HUES48 (cell line): ENCODE data around the gene UGT2B7.
"Not testable (repeated sequence)": the region's sequence is repeated elsewhere in the genome, so short reads cannot be mapped to it uniquely, and the experiment has no call there.

Source experiments
- H3K27ac ChIP-seq: one replicate; pipeline ENCODE4 v1.7.0; 2013; ENCODE audit warnings: low read depth, low read length, inconsistent platforms
- H3K27me3 ChIP-seq: 2 replicates; pipeline ENCODE4 v1.6.1; 2013; ENCODE audit warnings: mild to moderate bottlenecking, low read length; ENCODE audit not compliant: control insufficient read depth, insufficient read depth
- H3K36me3 ChIP-seq: 2 replicates; pipeline ENCODE4 v1.6.1; 2013; ENCODE audit warnings: low read length; ENCODE audit not compliant: control insufficient read depth, insufficient read depth
- H3K4me1 ChIP-seq: 2 replicates; pipeline ENCODE4 v1.6.1; 2013; ENCODE audit warnings: mild to moderate bottlenecking, low read length; ENCODE audit not compliant: control insufficient read depth, insufficient read depth
- H3K4me3 ChIP-seq: 2 replicates; pipeline ENCODE4 v1.5.1; 2013; ENCODE audit warnings: mild to moderate bottlenecking, low read depth, low read length
- H3K9ac ChIP-seq: 2 replicates; pipeline ENCODE4 v1.6.1; 2013; ENCODE audit warnings: mild to moderate bottlenecking, low read depth, low read length, moderate library complexity
- H3K9me3 ChIP-seq: 2 replicates; pipeline ENCODE4 v1.6.1; 2013; ENCODE audit warnings: low read length; ENCODE audit not compliant: control insufficient read depth, insufficient read depth

Gene UGT2B7

GRCh38 chr4:69096111-69096656 lies at the start of gene UGT2B7:
TSS of gene UGT2B7 (plus strand) at chr4:69096474. CDS start at chr4:69096521, 47 bp downstream.
- Histone ChIP-seq H3K27me3 (no peaks in the 10 kb centered on the region), H3K4me1 (0 out of 2 replicates have a peak, but pooled peaks cover 3% of the 10 kb centered on the region), H3K9ac (no peak within 1 kb of the TSS), H3K27ac (no peak within 1 kb of the TSS), H3K4me3 (no peak within 1 kb of the TSS), H3K9me3 (no peaks in the 10 kb centered on the region), H3K36me3 (no peaks in the 10 kb centered on the region)

- H3K4me3 ChIP-seq: no peak overlapping the region
- no peaks in the 10 kb centered on the region for H3K9me3 ChIP-seq
- H3K36me3 ChIP-seq: no peaks in the 10 kb centered on the region
- no peaks in the 10 kb centered on the region for H3K27me3 ChIP-seq
- no peak overlapping the region for H3K9ac ChIP-seq
- no peak overlapping the region for H3K27ac ChIP-seq
- no peaks in the 10 kb centered on the region; the same call in 1 of the 2 replicates for H3K4me1 ChIP-seq
These were observed 46.4 kb upstream of the UGT2B7 start for GRCh38 chr4:69049860-69050259.

GRCh38 chr4:69050853-69051575 lies 45.3 kb upstream of the UGT2B7 start:
- not testable (repeated sequence) for H3K36me3 ChIP-seq, H3K27ac ChIP-seq, H3K9ac ChIP-seq, H3K4me3 ChIP-seq, H3K27me3 ChIP-seq, H3K9me3 ChIP-seq, H3K4me1 ChIP-seq

- H3K4me3 ChIP-seq: no peak overlapping the region
- H3K9me3 ChIP-seq: no peaks in the 10 kb centered on the region
- H3K27me3 ChIP-seq: no peaks in the 10 kb centered on the region
- no peaks in the 10 kb centered on the region; the same call in 1 of the 2 replicates for H3K4me1 ChIP-seq
- no peaks in the 10 kb centered on the region for H3K36me3 ChIP-seq
- H3K27ac ChIP-seq: no peak overlapping the region
- no peak overlapping the region for H3K9ac ChIP-seq
These were observed 44.7 kb upstream of the UGT2B7 start for GRCh38 chr4:69051576-69051943.

- not testable (repeated sequence) for H3K36me3 ChIP-seq, H3K27ac ChIP-seq, H3K9ac ChIP-seq, H3K9me3 ChIP-seq, H3K27me3 ChIP-seq, H3K4me3 ChIP-seq
- peaks cover 16% of the 10 kb centered on the region for H3K4me1 ChIP-seq
These were observed 42.9 kb upstream of the UGT2B7 start for GRCh38 chr4:69053309-69053885.

GRCh38 chr4:69054033-69054432 lies 42.2 kb upstream of the UGT2B7 start:
- H3K27ac ChIP-seq, H3K9ac ChIP-seq, H3K4me3 ChIP-seq, H3K36me3 ChIP-seq, H3K9me3 ChIP-seq, H3K27me3 ChIP-seq: not testable (repeated sequence)
- peaks cover 23% of the 10 kb centered on the region for H3K4me1 ChIP-seq

- Histone ChIP-seq H3K27ac (no peak overlapping the region), H3K4me1 (peaks cover 23% of the 10 kb centered on the region), H3K4me3 (no peak overlapping the region), H3K36me3 (no peaks in the 10 kb centered on the region), H3K9me3 (no peaks in the 10 kb centered on the region), H3K27me3 (no peaks in the 10 kb centered on the region), H3K9ac (no peak overlapping the region)
These were observed 41.6 kb upstream of the UGT2B7 start for GRCh38 chr4:69054578-69055200.

GRCh38 chr4:69056150-69056549 lies 40.1 kb upstream of the UGT2B7 start:
- Histone ChIP-seq H3K36me3 (no peaks in the 10 kb centered on the region), H3K9ac (no peak overlapping the region), H3K9me3 (no peaks in the 10 kb centered on the region), H3K4me1 (peaks cover 23% of the 10 kb centered on the region), H3K27ac (no peak overlapping the region), H3K27me3 (no peaks in the 10 kb centered on the region), H3K4me3 (no peak overlapping the region)

GRCh38 chr4:69056921-69057550 lies 39.2 kb upstream of the UGT2B7 start:
- H3K9me3 ChIP-seq: no peaks in the 10 kb centered on the region
- peaks cover 23% of the 10 kb centered on the region for H3K4me1 ChIP-seq
- no peaks in the 10 kb centered on the region for H3K27me3 ChIP-seq
- H3K9ac ChIP-seq: peak overlapping the region; percentile 26; the same call in 1 of the 2 replicates
- no peaks in the 10 kb centered on the region for H3K36me3 ChIP-seq
- H3K4me3 ChIP-seq: peak overlapping the region; percentile 22
- H3K27ac ChIP-seq: peak overlapping the region; percentile 88

GRCh38 chr4:69057620-69058409 lies 38.5 kb upstream of the UGT2B7 start:
- H3K9ac ChIP-seq: no peak overlapping the region; the same call in 1 of the 2 replicates
- peaks cover 23% of the 10 kb centered on the region for H3K4me1 ChIP-seq
- H3K27ac ChIP-seq: peak overlapping the region; percentile 88

More at GRCh38 chr4:69057620-69058409, 38.5 kb upstream of the UGT2B7 start:
- H3K27me3 ChIP-seq: no peaks in the 10 kb centered on the region
- peak overlapping the region; percentile 22 for H3K4me3 ChIP-seq
- no peaks in the 10 kb centered on the region for H3K9me3 ChIP-seq
- H3K36me3 ChIP-seq: no peaks in the 10 kb centered on the region
